Duodenal mucosa (tissue), 2 donors: ENCODE measurements around the gene PPEF1.
"Not testable (repeated sequence)": the region's sequence is repeated elsewhere in the genome, so short reads cannot be mapped to it uniquely, and the experiment has no call there.

Source experiments
- H3K27ac ChIP-seq: one replicate; pipeline ENCODE4 v1.7.0; 2013; ENCODE audit warnings: low read depth, low read length
- H3K27me3 ChIP-seq, 2 donors: one replicate each; pipeline ENCODE4 v1.7.0; 2013; ENCODE audit warnings: low read length in 2 of 2, control low read depth in 1 of 2; ENCODE audit not compliant: insufficient read depth in 2 of 2, control insufficient read depth in 1 of 2
- H3K36me3 ChIP-seq, 2 donors: one replicate each; pipeline ENCODE4 v1.7.0; 2013; ENCODE audit warnings: low read length in 2 of 2, control low read depth in 1 of 2; ENCODE audit not compliant: insufficient read depth in 2 of 2, control insufficient read depth in 1 of 2
- H3K4me1 ChIP-seq, 2 donors: one replicate each; pipeline ENCODE4 v1.7.0; 2013; ENCODE audit warnings: low read length in 2 of 2, control low read depth in 1 of 2; ENCODE audit not compliant: insufficient read depth in 2 of 2, control insufficient read depth in 1 of 2
- H3K4me3 ChIP-seq, 2 donors: one replicate each; pipeline ENCODE4 v1.7.0; 2013; ENCODE audit warnings: low read length in 2 of 2, low read depth in 1 of 2
- H3K9ac ChIP-seq, 2 donors: one replicate each; pipeline ENCODE4 v1.7.0; 2013; ENCODE audit warnings: low read length in 2 of 2, low read depth in 1 of 2
- H3K9me3 ChIP-seq, 2 donors: one replicate each; pipeline ENCODE4 v1.7.0; 2013; ENCODE audit warnings: low read length in 2 of 2, control low read depth in 1 of 2; ENCODE audit not compliant: control insufficient read depth in 1 of 2

PPEF1 gene

DNA sequence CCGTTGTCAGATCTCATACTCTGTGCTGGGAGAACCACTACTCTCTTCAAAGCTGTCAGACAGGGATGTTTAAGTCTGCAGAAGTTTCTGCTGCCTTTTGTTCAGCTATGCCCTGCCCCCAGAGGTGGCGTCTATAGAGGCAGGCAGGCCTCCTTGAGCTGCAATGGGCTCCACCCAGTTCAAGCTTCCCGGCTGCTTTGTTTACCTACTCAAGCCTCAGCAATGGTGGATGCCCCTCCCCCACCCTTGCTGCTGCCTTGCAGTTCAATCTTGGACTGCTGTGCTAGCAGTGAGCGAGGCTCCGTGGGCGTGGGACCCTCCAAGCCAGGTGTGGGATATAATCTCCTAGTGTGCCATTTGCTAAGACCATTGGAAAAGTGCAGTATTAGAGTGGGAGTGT is 32.2 kb downstream of the PPEF1 start:
- not testable (repeated sequence) for H3K4me1 ChIP-seq, H3K4me3 ChIP-seq, H3K36me3 ChIP-seq, H3K27me3 ChIP-seq, H3K9ac ChIP-seq, H3K9me3 ChIP-seq, H3K27ac ChIP-seq

DNA sequence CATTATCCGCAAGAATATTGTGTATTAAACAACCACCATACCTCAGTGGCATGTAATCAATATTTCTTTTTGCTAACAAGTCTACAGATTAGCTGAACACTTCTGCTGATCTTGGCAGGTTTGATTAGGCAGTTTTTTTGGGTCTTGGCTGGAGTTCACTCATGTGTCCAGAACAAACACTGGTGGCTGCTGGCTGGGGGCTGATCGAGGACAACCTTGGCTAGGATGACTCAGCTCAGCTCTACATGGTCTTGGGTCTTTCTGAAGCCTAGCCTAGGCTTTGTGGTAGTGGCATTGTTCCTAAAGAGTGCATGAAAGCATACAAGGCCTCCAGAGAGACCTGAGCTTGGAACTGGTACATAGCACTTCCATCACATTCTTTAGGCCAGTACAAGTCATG is 41.1 kb downstream of the PPEF1 start:
- Histone ChIP-seq H3K36me3 (no peaks in the 10 kb centered on the region), H3K4me1 (no peaks in the 10 kb centered on the region), H3K4me3 (no peak overlapping the region), H3K27ac (no peak overlapping the region), H3K9me3 (no peaks in the 10 kb centered on the region), H3K9ac (no peak overlapping the region), H3K27me3 (no peaks in the 10 kb centered on the region)

DNA sequence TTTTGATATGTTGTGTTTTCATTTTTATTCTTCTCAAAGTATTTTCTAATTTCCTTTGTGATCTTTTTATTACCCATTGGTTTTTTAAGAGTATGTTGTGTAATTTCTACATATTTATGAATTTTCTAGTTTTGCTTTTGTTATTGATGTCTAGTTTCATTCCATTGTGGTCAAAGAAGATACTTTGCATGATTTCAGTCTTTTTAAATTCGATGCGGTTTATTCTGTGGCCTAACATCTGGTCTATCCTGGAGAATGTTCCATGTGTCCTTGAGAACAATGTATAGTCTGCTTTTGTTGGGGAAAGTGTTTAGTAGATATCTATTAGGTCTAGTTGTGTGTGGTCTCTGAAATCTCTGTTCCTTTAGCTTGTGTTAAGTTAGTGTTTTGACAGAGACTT is 46.2 kb downstream of the PPEF1 start:
- H3K4me1 ChIP-seq: no peaks in the 10 kb centered on the region
- no peaks in the 10 kb centered on the region for H3K27me3 ChIP-seq
- H3K9me3 ChIP-seq: no peaks in the 10 kb centered on the region
- H3K27ac ChIP-seq: no peak overlapping the region
- no peak overlapping the region for H3K9ac ChIP-seq
- no peak overlapping the region for H3K4me3 ChIP-seq
- no peaks in the 10 kb centered on the region for H3K36me3 ChIP-seq

DNA sequence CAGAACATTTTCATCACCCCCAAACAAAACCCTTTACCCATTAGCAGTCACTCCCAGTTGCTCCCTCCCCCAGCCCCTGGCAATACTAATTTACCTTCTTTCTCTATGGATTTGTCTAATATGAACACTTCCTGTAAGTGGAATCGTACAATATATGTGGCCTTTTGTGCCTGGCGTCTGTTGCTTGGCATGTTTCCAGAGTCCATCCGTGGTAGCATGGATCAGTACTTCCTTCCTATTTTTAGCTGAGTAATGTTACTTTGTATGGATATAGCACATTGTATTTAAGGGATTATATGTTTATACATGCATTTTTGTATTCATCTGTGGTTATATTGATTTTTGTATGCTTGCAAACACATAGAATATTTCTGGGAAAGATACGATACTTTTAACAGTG is 48.2 kb downstream of the PPEF1 start:
- Histone ChIP-seq H3K4me1 (no peaks in the 10 kb centered on the region), H3K9ac (no peak overlapping the region), H3K27me3 (no peaks in the 10 kb centered on the region), H3K36me3 (no peaks in the 10 kb centered on the region), H3K4me3 (no peak overlapping the region), H3K9me3 (no peaks in the 10 kb centered on the region), H3K27ac (no peak overlapping the region)

DNA sequence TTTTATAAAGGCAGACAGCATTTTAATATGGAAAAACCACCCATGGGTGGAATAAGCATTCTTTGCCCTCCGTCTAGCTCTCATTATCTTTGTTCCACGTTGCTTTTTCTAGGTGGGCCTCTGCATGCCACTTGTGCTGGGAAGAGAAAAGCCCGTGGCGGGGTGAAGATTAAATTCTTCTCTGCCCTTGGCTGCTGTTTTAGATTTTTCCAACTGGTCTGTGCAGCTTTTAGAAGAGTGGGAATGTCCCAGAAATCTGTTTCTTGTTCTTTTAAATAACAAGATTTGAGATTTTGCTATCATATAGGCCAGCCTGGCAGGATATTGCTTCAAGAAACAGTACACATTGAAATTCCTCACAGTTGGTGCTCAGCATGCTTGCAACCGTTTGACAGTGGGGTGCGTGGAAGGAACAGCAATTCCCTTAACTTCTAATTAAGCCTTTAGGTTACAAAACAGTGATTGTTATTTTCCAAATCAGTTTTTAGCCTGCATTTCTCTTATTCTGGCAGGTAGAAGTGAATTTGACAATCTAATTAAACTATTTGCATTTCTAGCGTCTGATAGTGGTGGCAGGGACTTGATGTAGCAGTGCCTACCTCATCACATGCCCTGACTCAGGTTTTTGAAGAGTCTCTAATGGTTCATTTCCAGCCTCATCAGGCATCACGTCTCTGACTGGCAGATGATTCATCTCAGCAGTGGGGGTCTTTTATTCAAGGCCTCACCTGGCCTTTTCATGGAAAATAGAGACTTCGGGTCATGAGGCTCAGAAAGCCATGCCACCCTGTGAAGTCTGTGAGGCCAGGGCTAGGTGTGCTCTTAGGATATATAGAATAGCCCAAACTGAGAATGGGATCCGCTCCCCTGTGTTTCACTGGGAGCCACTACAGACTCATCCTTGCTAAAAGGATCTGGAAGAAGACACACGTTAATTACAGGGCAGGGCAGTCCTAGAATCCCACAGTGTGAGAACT is 50.8 kb downstream of the PPEF1 start:
- Histone ChIP-seq H3K9me3 (no peaks in the 10 kb centered on the region), H3K36me3 (no peaks in the 10 kb centered on the region), H3K9ac (no peak overlapping the region), H3K27me3 (no peaks in the 10 kb centered on the region), H3K27ac (no peak overlapping the region), H3K4me1 (no peaks in the 10 kb centered on the region), H3K4me3 (no peak overlapping the region)

DNA sequence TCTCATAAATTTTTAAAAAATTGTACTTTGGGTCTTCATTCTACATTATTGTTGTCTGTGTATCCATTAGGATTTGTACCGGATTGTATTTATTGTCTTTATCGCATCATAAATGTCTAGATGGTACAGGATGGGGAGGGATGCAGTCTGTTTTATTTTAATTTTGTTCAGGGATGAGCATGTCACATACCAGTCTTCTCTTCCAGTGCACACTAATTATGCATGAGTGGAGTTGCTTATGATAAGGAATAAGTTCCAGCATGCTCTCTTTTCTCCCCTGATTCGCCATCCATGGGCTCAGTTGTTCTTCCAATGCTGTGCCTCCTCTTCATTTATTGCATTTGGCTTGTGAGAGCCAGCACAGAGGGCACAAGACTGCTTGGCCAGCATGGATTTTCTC is 54.3 kb downstream of the PPEF1 start:
- Histone ChIP-seq H3K9me3 (no peaks in the 10 kb centered on the region), H3K27ac (no peak overlapping the region), H3K4me1 (no peaks in the 10 kb centered on the region), H3K36me3 (no peaks in the 10 kb centered on the region), H3K27me3 (no peaks in the 10 kb centered on the region), H3K4me3 (no peak overlapping the region), H3K9ac (no peak overlapping the region)

DNA sequence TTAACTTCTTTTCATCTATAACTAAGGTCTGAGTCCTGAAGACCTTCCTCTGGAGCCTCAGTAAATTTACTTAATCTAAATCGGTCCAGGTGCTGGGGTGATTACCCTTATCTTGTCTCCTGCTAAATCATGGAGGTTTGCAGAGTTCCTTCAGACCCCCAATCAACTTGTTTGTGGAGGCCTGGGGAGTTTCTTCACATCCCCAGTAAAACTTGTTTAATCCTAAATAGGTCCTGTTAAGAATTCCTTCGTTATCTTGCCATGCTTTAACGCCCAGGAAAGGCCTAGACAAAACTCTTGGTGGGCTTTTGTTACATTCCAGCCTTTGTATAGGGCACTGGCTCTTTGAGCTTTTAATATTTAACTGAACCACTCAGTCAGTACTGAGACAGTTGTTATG is 55.7 kb downstream of the PPEF1 start:
- H3K4me1 ChIP-seq, H3K27ac ChIP-seq, H3K4me3 ChIP-seq, H3K9me3 ChIP-seq, H3K9ac ChIP-seq, H3K36me3 ChIP-seq, H3K27me3 ChIP-seq: not testable (repeated sequence)

DNA sequence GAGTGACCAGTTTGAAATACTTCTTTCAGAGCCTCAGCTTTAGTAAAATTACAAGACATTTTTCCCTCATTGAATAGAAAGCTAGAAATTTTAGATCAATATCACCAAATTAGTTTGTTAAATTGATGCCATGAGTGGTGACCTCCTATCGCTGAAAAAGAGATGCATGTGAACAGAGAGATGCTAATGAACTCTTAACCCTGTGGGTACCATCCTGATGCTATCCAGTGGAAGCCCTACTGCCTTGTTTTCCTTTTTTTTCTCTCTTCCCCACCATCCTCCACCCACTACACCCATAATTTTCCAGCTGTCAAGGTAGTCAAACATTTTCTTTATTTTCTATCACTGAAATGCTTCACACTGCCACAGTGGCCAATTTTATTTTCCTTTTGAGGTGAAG is 61.9 kb downstream of the PPEF1 start:
- H3K4me3 ChIP-seq: no peak overlapping the region
- no peaks in the 10 kb centered on the region for H3K9me3 ChIP-seq
- no peaks in the 10 kb centered on the region for H3K4me1 ChIP-seq
- no peak overlapping the region for H3K9ac ChIP-seq
- no peaks in the 10 kb centered on the region for H3K27me3 ChIP-seq
- H3K27ac ChIP-seq: no peak overlapping the region
- H3K36me3 ChIP-seq: no peaks in the 10 kb centered on the region

DNA sequence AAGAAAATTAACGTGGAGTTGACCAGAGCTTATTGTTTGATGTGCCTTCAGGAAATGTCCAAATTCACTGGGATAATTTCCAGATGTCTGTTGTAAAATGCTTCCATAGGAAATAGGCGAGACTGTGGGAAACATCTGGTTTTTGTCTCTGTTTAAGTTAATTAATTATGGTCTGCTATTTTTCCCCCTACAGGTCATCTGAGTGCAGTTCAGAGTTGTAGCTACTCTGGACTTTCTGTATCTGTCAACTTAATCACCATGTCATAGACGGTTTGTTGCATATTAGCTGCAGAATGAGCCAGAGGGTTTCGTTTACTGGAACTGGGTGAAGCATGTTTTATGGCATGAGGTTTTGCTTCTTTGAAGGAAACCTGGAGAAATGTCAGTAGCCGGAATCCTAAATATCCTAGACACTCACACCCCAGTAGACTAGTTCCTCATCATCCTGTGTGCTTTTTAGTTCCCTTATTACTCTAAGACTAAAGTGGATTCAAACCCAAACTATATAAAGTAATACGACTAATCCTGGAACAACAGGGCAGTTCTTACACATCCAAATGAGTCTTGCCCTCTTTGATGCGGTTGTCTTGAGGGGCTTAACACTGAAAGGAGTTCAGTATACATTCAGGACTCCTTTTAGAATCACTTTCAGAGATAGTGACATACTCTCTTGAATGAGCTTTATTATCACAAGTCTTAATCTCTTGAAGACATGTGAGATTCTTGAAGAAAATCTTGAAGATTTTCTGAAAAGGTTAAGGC is 62.5 kb downstream of the PPEF1 start:
- Histone ChIP-seq H3K4me3 (no peak overlapping the region), H3K9me3 (no peaks in the 10 kb centered on the region), H3K27ac (no peak overlapping the region), H3K4me1 (no peaks in the 10 kb centered on the region), H3K36me3 (no peaks in the 10 kb centered on the region), H3K27me3 (no peaks in the 10 kb centered on the region), H3K9ac (no peak overlapping the region)

DNA sequence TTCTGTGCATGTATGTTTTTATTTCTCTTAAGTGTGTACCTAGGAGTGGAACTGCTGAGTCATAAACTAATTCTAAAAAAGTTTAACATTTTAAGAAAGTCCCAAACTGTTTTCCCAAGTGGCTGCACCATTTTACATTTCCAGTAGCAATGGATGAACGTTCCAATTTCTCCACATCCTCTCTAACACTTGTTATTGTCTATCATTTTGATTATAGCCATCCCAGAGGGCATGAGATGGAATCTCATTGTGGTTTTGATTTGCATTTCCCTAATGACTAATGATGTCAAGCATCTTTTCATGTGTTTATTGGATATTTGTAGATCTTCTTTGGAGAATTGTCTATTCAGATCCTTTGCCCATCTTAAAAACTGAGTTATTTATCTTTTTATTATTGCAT is 82.5 kb downstream of the PPEF1 start:
- no peak overlapping the region for H3K4me3 ChIP-seq
- H3K27ac ChIP-seq: no peak overlapping the region
- H3K9me3 ChIP-seq: no peaks in the 10 kb centered on the region
- H3K27me3 ChIP-seq: no peaks in the 10 kb centered on the region
- H3K36me3 ChIP-seq: no peaks in the 10 kb centered on the region
- H3K4me1 ChIP-seq: no peaks in the 10 kb centered on the region
- no peak overlapping the region for H3K9ac ChIP-seq
